Neuron (in vitro differentiated cells): ENCODE measurements around the gene DDA1.
"Not testable (repeated sequence)": the region's sequence is repeated elsewhere in the genome, so short reads cannot be mapped to it uniquely, and the experiment has no call there.

ENCODE experiments used
- H2AFZ ChIP-seq: one replicate; pipeline ENCODE4 v1.6.1; 2013; ENCODE audit warnings: low read depth, mild to moderate bottlenecking, inconsistent platforms, low read length, moderate library complexity
- H3K27me3 ChIP-seq: one replicate; pipeline ENCODE4 v1.6.1; 2013; ENCODE audit warnings: low read length; ENCODE audit not compliant: insufficient read depth
- H3K36me3 ChIP-seq: one replicate; pipeline ENCODE4 v1.6.1; 2013; ENCODE audit warnings: low read length; ENCODE audit not compliant: insufficient read depth
- H3K4me1 ChIP-seq: one replicate; pipeline ENCODE4 v1.6.1; 2013; ENCODE audit warnings: low read length; ENCODE audit not compliant: insufficient read depth
- H3K4me3 ChIP-seq: 2 replicates; pipeline ENCODE4 v1.5.1; 2013; ENCODE audit warnings: mild to moderate bottlenecking, low read length, moderate library complexity
- H3K9me3 ChIP-seq: one replicate; pipeline ENCODE4 v1.6.1; 2013; ENCODE audit warnings: low read length

Gene DDA1

GRCh38 chr19:17309198-17309964, at the start of gene DDA1:
Gene DDA1, plus strand, starts transcription at chr19:17309563. Its CDS starts 92 bp downstream, at chr19:17309655.
- H3K4me3 ChIP-seq = peak within 1 kb of the TSS; percentile 73

GRCh38 chr19:17259934-17260333, 49.4 kb upstream of the DDA1 start:
- H3K36me3 ChIP-seq = no peaks in the 10 kb centered on the region
- H3K9me3 ChIP-seq = no peaks in the 10 kb centered on the region
- H3K27me3 ChIP-seq = no peaks in the 10 kb centered on the region
- no peak overlapping the region for H2AFZ ChIP-seq
- no peak overlapping the region for H3K4me3 ChIP-seq
- H3K4me1 ChIP-seq = peaks cover 5% of the 10 kb centered on the region

More at GRCh38 chr19:17309198-17309964, at the start of gene DDA1:
- Histone ChIP-seq H3K36me3 (peaks cover 11% of the 10 kb centered on the region), H3K9me3 (no peaks in the 10 kb centered on the region), H3K27me3 (no peaks in the 10 kb centered on the region), H3K4me1 (peaks cover 21% of the 10 kb centered on the region), H2AFZ (peak within 1 kb of the TSS; percentile 41)

DNA sequence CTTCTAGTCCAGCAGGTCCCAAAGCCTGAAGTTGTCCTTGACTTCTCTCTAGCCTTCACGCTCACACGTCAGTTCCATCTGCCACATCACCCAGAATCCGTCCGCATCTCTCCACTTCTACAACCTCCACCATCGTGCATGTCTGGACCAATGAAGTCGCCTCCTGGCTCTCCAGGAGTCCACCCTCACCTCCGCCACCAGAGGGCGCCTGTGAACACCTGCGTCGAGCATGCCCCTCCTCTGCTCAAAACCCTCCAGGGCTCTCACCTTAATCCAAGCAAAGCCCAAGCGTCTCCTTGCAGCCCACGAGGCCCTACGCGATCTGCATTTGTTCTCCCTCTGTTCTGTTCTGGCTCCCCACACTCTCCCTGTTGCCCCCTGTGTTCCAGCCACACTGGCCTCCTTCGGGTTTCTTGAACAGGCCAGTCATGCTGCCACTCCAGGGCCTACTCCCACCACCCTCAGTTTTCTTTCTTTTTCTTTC, 48.5 kb upstream of the DDA1 start:
- H3K27me3 ChIP-seq = no peaks in the 10 kb centered on the region
- H3K36me3 ChIP-seq = no peaks in the 10 kb centered on the region
- no peak overlapping the region for H2AFZ ChIP-seq
- peaks cover 5% of the 10 kb centered on the region for H3K4me1 ChIP-seq
- no peak overlapping the region for H3K4me3 ChIP-seq
- no peaks in the 10 kb centered on the region for H3K9me3 ChIP-seq

DNA sequence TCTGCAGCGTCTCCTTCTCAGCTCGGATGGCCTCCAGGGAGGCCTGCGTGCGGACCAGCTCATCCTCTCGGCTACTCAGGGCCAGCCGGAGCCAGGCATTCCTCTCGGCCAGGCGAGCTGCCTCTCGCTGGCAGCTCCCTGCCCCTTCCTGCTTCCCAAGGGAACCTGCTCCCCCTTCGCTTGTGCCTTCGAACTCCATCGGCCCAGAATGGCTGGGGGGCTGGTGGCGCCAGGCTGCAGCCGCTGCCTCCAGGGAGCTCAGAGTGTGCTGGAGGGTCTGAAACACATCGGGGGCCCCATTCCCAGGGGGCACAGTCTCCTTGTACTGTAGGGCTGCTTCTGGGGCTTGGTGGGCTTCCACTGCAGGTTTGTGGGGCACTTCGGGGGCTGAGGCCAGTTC, 46.8 kb upstream of the DDA1 start:
- no peaks in the 10 kb centered on the region for H3K36me3 ChIP-seq
- H2AFZ ChIP-seq = no peak overlapping the region
- peaks cover 5% of the 10 kb centered on the region for H3K4me1 ChIP-seq
- H3K4me3 ChIP-seq = no peak overlapping the region
- H3K9me3 ChIP-seq = no peaks in the 10 kb centered on the region
- H3K27me3 ChIP-seq = no peaks in the 10 kb centered on the region

- H3K9me3 ChIP-seq = no peaks in the 10 kb centered on the region
- peaks cover 4% of the 10 kb centered on the region for H3K36me3 ChIP-seq
- H2AFZ ChIP-seq = no peak overlapping the region
- H3K4me3 ChIP-seq = no peak overlapping the region
- H3K4me1 ChIP-seq = peaks cover 11% of the 10 kb centered on the region
- no peaks in the 10 kb centered on the region for H3K27me3 ChIP-seq
Observed at GRCh38 chr19:17263712-17264640, 45.4 kb upstream of the DDA1 start.

GRCh38 chr19:17264641-17264979, 44.8 kb upstream of the DDA1 start, which contains the start of gene USHBP1:
Gene USHBP1, minus strand, starts transcription at chr19:17264745. Its CDS starts 446 bp downstream, at chr19:17264299.
- Histone ChIP-seq H3K27me3 (no peaks in the 10 kb centered on the region), H3K4me3 (no peak within 1 kb of the TSS), H2AFZ (no peak within 1 kb of the TSS), H3K36me3 (peaks cover 6% of the 10 kb centered on the region), H3K4me1 (peaks cover 8% of the 10 kb centered on the region), H3K9me3 (no peaks in the 10 kb centered on the region)

- no peak overlapping the region for H3K4me3 ChIP-seq
- peaks cover 10% of the 10 kb centered on the region for H3K36me3 ChIP-seq
- no peaks in the 10 kb centered on the region for H3K9me3 ChIP-seq
- H3K27me3 ChIP-seq = no peaks in the 10 kb centered on the region
- H2AFZ ChIP-seq = no peak overlapping the region
- peaks cover 7% of the 10 kb centered on the region for H3K4me1 ChIP-seq
Observed at GRCh38 chr19:17266026-17266425, 43.3 kb upstream of the DDA1 start.

- peaks cover 16% of the 10 kb centered on the region for H3K36me3 ChIP-seq
- no peak overlapping the region for H3K4me3 ChIP-seq
- no peaks in the 10 kb centered on the region for H3K9me3 ChIP-seq
- no peaks in the 10 kb centered on the region for H3K27me3 ChIP-seq
- H2AFZ ChIP-seq = peak overlapping the region; percentile 66
- peaks cover 6% of the 10 kb centered on the region for H3K4me1 ChIP-seq
Observed at GRCh38 chr19:17266589-17266974, 42.8 kb upstream of the DDA1 start.

- Histone ChIP-seq H3K4me1 (peaks cover 6% of the 10 kb centered on the region), H3K9me3 (no peaks in the 10 kb centered on the region), H2AFZ (peak within 1 kb of the TSS; percentile 66), H3K36me3 (peaks cover 20% of the 10 kb centered on the region), H3K4me3 (peak within 1 kb of the TSS; percentile 92), H3K27me3 (no peaks in the 10 kb centered on the region)
Observed at GRCh38 chr19:17266975-17267788, 42.2 kb upstream of the DDA1 start, which contains the start of gene BABAM1. Gene BABAM1, plus strand, starts transcription at chr19:17267443. Its CDS starts 1,364 bp downstream, at chr19:17268807.

DNA sequence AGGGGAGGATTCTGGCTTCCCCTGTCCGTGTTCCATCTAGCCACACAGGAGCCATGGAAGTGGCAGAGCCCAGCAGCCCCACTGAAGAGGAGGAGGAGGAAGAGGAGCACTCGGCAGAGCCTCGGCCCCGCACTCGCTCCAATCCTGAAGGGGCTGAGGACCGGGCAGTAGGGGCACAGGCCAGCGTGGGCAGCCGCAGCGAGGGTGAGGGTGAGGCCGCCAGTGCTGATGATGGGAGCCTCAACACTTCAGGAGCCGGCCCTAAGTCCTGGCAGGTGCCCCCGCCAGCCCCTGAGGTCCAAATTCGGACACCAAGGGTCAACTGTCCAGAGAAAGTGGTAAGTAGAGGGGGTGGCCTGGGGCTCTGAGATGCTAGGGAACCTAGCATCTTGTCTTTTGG, 40.6 kb upstream of the DDA1 start:
- H2AFZ ChIP-seq = no peak overlapping the region
- no peak overlapping the region for H3K4me3 ChIP-seq
- no peaks in the 10 kb centered on the region for H3K27me3 ChIP-seq
- H3K36me3 ChIP-seq = peaks cover 26% of the 10 kb centered on the region
- peaks cover 6% of the 10 kb centered on the region for H3K4me1 ChIP-seq
- no peaks in the 10 kb centered on the region for H3K9me3 ChIP-seq

- not testable (repeated sequence) for H3K9me3 ChIP-seq, H3K27me3 ChIP-seq, H3K4me3 ChIP-seq, H2AFZ ChIP-seq, H3K4me1 ChIP-seq
- H3K36me3 ChIP-seq = peaks cover 47% of the 10 kb centered on the region
Observed at GRCh38 chr19:17274892-17275291, 34.5 kb upstream of the DDA1 start.

DNA sequence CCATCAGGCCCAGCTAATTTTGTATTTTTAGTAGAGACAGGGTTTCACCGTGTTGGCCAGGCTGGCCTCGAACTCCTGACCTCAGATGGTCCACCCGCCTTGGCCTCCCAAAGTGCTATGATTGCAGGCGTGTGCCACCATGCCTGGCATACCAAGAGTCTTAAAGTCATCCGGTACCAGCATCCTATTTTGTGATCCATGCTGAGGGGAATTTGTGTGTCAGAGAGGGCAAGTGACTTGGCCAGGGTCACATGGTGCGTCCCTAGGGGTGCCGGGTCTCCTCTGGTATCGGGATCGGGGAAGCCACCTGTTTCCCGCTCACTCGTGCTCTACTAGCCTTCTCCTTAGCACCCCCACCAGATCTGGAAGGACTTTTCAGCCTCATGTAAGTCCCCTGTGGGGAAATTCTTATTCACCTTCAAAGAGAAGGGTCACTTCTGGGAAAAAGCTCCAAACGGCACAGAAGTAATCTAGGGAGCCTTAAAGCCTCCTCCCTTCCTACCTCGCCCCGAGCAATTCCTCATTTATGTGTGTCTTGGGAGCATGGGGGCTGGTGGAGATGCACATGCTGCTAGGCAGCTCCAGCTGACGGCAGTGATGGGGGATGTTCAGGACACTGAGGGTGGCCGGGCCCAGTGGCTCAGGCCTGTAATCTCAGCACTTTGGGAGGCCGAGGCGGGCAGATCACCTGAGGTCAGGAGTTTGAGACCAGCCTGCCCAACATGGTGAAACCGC, 33.8 kb upstream of the DDA1 start:
- Histone ChIP-seq H3K4me1 (no peaks in the 10 kb centered on the region), H3K36me3 (peaks cover 43% of the 10 kb centered on the region), H3K27me3 (no peaks in the 10 kb centered on the region), H3K4me3 (no peak overlapping the region), H3K9me3 (no peaks in the 10 kb centered on the region), H2AFZ (no peak overlapping the region)
